Astrocyte of the hippocampus (primary cell): Measurements from ENCODE around the gene HOXA3.
A peak's percentile ranks its signal among the peaks of the same experiment; 100 is the strongest.

Experiments
- DNase-seq: peaks from one replicate; pipeline ENCODE4 v3.0.0; 2011; ENCODE audit warnings: low read depth, low spot score

HOXA3 gene

DNA sequence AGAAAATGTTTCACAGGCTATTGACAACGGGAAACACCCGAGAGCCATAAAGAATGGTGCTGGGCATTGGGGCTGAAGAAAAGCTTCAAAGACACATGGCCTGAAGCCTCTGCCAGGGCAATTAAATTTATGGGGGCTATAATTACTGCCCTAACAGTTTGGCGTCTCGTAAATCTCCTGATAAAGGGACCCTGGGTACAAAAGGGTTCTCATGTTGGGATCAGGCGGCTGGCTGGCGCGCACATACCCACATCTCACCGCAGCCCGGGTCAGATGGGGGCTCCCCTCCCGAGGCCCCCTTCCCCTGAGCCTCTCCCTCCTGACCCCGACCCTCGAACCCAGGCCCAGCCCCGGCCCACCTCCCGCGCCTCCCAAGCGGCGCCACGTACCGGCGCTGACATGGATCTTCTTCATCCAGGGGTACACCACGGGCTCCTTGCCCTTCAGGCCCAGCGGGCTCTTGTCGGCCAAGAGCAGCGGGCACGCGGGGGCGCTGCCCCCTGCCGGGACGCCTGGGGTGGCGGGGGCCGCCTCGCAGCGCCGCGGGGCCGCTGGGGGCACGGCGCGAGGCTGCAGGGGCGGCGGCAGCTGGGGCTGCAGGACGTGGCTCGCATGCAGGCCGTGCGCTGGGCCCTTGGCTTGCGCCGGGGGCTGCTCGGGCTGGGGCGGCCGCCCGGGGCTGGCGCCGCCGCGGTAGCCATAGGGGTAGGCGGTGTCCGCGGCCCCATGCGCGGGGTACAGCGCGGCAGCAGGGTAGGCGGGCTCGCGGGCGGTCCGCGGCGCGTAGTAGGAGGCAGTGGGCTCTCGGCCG, 22.4 kb downstream of the HOXA3 start:
- no peak for DNase-seq

- no peak for DNase-seq
Measured at GRCh38 chr7:27128776-27129728, 23.3 kb downstream of the HOXA3 start.

DNA sequence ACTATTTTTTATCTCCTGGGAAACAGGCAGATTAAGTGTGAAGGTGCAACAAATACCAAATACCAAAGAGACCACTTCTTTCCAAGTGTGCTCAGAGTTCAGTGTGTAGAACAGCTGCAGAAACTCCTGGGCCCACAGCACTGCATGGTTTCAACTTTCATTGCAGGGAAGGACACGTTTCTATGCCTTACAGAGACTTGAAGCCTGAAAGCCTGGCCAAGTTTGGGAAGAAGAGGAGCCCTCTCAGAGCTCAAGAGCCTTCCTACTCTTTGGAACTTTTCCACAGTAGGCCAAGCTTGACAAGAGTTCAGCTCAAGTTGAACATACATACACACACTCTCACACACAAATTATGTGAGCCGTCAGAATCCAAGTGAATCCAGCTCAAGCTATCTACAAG, 24.3 kb downstream of the HOXA3 start:
- DNase-seq = no peak

DNA sequence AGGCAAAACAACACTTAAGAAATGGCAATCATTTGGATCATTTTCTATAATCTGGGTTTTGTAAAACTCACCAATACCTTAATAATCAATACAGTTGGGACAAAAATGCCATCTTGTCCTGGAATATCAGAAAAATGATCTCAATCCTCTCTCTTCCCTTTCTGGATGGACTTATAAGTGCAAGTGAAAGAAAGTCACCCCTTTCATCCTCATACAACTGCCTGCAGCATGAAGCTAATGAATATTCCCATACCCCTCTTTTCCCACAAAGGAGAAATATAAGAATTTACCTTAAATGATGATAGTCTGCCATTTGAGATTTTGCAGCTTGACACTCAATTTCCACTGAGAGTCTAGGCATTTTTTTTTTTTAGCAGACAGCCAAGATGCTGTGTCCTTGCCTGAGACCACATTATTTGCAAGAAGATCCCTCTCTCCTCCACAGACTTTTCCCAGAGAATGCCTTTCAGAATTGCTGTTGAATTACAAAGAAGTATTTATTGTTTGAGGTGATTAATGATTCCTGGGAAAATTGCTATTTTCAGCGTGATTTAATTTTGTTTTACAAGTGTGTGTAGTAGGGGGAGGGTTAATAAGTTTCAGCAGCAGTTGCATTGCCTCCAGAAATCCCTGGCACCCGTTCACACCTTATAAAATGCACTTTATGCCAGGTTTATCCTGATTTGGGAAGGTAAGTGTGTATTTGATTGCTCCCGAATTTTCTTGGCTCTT, 25.6 kb downstream of the HOXA3 start:
- DNase-seq = no peak

GRCh38 chr7:27125986-27126394, 26.4 kb downstream of the HOXA3 start:
- no peak for DNase-seq

- DNase-seq = no peak
Measured at GRCh38 chr7:27124902-27125689, 27.3 kb downstream of the HOXA3 start.

DNA sequence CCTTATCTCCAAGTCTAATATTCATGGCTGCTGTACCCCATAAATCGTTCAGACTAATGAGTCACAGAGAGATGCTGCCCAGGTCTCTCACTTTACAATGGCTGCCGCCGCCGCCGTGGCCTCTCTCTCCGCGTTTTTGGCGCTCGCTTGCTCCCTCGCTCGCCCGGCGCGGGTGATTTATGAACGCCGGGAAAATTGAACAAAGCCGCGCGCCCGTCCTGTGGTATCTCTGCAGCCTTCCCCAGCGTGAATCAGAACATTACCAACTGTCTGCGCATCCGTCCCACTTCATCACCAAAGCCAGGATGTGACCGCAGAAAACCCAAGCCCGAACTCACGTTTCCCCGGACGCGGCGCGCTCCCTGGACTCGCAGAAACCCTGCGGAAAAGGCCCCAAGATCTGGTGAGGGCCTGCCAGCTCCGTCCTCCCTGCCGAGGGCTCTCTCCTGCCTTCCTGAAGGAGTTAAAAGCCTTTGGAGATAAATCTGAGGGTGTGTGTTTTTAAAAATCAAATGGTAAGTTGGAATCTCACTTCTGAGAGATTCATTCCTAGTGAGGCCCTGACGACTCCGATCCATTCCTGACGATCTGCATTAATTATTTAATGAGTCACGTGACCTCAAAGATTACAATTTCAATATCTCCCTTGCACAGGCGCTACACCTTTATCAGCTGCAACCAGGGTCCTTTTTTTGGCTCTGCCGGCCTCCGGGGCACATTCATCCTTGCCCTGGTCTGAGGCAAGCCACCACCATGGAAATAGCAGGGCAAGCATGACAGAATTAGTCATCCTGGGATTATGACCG, 28.1 kb downstream of the HOXA3 start:
- peak; percentile 64 for DNase-seq

GRCh38 chr7:27123477-27124053, 28.8 kb downstream of the HOXA3 start:
- DNase-seq = no peak

- DNase-seq = no peak
Measured at GRCh38 chr7:27123007-27123476, 29.3 kb downstream of the HOXA3 start.

DNA sequence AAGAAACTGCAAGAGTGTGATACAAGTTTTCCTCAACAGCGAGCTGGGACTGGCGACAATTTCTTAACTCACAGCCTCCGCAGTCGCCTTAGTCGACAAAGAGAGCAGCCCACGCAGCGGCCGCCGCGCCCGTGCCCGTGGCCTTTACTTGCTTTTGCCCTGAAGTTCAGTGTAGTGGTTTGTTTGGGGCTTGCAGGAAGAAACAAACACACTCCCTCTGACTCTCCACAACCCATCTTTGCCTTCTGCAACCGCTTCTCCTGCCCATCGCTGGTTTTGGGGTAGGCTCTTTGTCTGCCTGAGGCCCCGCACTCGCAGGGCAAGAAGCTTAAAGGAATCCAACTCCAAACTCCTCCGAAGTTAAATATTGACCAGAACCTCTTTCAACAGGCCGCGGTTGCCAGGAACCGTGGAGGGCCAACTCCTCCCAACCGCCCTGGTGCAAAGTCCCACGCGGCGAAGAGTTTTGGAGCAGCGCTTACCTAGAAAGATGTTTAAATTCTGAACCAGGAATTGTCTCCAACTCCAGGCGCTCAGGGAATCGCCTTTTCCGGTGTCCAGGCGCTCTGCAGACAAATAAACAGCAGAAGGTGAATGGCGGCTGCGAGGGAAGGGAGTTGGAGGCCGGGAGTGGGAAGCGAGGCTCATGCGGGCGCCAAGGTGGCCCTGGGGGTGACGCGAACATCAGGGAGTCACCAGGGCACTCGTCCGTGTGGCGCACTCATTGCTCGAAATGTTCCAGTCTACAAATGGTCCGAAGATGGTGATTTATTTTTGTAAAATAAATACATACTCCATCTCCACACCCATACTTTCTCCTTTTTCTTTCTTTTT, 30.1 kb downstream of the HOXA3 start:
- no peak for DNase-seq

- no peak for DNase-seq
Measured at GRCh38 chr7:27121684-27122076, 30.7 kb downstream of the HOXA3 start.

DNA sequence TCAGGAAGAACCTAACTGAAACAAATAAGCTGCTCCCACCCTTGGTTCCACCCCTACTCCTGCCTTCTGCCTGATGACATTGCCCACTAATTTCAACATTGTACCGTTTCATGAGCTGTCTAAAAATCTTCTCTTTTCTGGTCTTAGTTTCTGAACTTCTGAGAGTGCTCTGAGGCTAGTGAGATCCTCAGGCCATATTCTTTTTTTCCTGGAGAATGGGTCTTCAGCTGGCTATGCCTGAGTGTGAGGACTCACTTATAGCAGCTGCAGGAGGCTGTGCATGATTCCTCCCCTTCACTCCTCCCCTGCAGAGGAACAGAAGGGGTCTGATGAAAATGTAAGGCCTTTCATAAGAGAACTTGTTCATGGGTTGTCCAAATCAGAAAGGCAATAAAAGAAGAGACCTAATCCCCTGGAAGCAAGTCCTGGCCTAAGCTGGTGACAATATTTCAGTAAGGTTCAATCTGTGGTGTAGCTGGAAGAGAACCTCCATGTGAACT, 32.9 kb downstream of the HOXA3 start:
- DNase-seq = no peak

- DNase-seq = no peak
Measured at GRCh38 chr7:27118580-27118979, 33.8 kb downstream of the HOXA3 start.

- DNase-seq = no peak
Measured at GRCh38 chr7:27117887-27118491, 34.4 kb downstream of the HOXA3 start.

DNA sequence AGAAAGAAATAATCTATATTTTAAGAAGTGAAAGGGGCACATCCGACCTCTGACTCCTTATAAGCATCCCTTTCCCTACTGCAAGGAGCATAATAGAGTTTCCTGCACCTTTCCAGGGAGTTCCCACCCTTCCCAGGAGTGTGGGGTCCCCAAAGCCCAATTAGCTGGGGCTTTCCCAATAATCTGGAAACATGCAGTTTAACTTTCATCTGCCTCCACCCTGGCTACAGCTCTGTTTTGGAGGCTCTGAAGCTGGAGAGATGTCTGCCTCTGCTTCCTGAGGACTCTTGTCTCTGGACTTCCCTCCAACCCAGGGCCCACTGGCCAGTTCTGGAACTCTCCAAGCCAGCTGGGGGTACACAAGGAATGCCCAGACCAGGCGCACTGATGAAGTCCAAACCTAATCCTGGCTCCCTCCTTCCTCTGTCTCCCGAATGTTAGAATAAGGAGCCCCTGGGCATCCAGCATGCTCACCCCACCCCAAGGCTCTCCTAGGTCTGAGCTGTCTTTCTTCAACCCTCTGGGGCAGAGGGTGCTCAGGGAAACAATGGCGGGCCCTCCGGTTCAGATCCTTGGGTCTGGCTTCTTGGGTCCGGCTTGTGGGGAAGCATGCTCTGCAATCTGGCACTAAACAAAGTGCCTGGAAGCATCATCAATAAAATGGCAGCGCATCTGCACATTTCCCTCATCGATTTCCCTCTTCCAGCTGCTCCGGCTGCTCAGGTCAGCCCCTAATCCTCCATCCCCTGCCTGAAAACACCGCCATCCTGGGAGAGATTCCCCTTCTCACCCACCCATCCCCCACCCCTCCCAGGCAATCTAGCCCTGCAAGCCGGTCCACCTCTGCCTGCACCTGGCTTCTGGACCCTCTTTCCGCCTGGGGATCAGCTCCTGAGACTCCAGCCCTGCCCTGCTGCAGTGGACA, 35.2 kb downstream of the HOXA3 start:
- no peak for DNase-seq

GRCh38 chr7:27116031-27116961, 36.1 kb downstream of the HOXA3 start:
- no peak for DNase-seq
